H1 (cell line): ENCODE measurements around the gene TRIM6. TPM values are rescaled to one million over a fixed set of nuclear protein-coding genes. Genes with fewer than 3 reads are reported as not detected.

Experiments used
- polyA plus RNA-seq, 7 experiments: library from polyadenylated mRNA; depleted of rRNA in 3 of 7; stranded (reverse) in 5 of 7; unstranded in 2 of 7; fragments of >200 nt in 5 of 7; fragments of 200-250 nt in 2 of 7; gene quantifications; 1 replicate in 5 of 7; 2 replicates in 1 of 7; 4 replicates in 1 of 7; pipeline versions ENCODE4 v1.2.1 to v1.2.3, GENCODE V29; 2011 to 2013; ENCODE audit warnings: missing spikeins in 2 of 7, mixed read lengths in 2 of 7
- total RNA-seq: library from RNA; stranded (reverse); fragmentation: NEBNext Ultra II Directional; extraction: Animal tissue kit (Norgen Biotek cat#: 25700); gene quantifications from 2 replicates; pipeline ENCODE4 v1.2.1, GENCODE V29; 2021

The TRIM6 gene
- total and polyA plus RNA-seq, 2 of the 8 experiments (the other 6 are each of a cell fraction or from before 2014, with no cell fraction given): 21.6 to 23.3 TPM

Other genes with a start within 250 kb of the TRIM6 start
- not detected in 2 replicates for gene OR51B6, start 245.1 kb upstream of the TRIM6 start, total RNA-seq
- not detected in 2 replicates for gene OR51B6, start 245.1 kb upstream of the TRIM6 start, polyA plus RNA-seq (2011; rRNA removed)
- gene OR51M1, start 212.8 kb upstream of the TRIM6 start, total RNA-seq: not detected in 2 replicates
- gene OR51M1, start 212.8 kb upstream of the TRIM6 start, polyA plus RNA-seq (2011; rRNA removed): 0.08 TPM in 1 of 2 replicates, not detected in the other
- not detected in 2 replicates for gene OR51Q1, start 174.5 kb upstream of the TRIM6 start, total RNA-seq
- 0.08 and 0.13 TPM in 2 replicates for gene OR51Q1, start 174.5 kb upstream of the TRIM6 start, polyA plus RNA-seq (2011; rRNA removed)
- not detected in 2 replicates for gene OR51I1, start 155.1 kb upstream of the TRIM6 start, total RNA-seq
- gene OR51I1, start 155.1 kb upstream of the TRIM6 start, polyA plus RNA-seq (2011; rRNA removed): not detected in 2 replicates
- not detected in 2 replicates for gene OR51I2, start 147.3 kb upstream of the TRIM6 start, total RNA-seq
- gene OR51I2, start 147.3 kb upstream of the TRIM6 start, polyA plus RNA-seq (2011; rRNA removed): not detected in 2 replicates
- gene OR52D1, start 108.0 kb upstream of the TRIM6 start, total RNA-seq: not detected in 2 replicates
- not detected in 2 replicates for gene OR52D1, start 108.0 kb upstream of the TRIM6 start, polyA plus RNA-seq (2011; rRNA removed)
- gene UBQLN3, start 86.7 kb upstream of the TRIM6 start, total RNA-seq: not detected in 2 replicates
- not detected in 2 replicates for gene UBQLN3, start 86.7 kb upstream of the TRIM6 start, polyA plus RNA-seq (2011; rRNA removed)
- gene UBQLNL, start 79.9 kb upstream of the TRIM6 start, total RNA-seq: not detected in 2 replicates
- gene UBQLNL, start 79.9 kb upstream of the TRIM6 start, polyA plus RNA-seq (2011; rRNA removed): 0.22 and 0.35 TPM in 2 replicates
- not detected in 2 replicates for gene OR52H1, start 48.1 kb upstream of the TRIM6 start, total RNA-seq
- 0.09 TPM in 2 replicates for gene OR52H1, start 48.1 kb upstream of the TRIM6 start, polyA plus RNA-seq (2011; rRNA removed)
- not detected in 2 replicates for gene OR52B6, start 15.8 kb upstream of the TRIM6 start, total RNA-seq
- gene OR52B6, start 15.8 kb upstream of the TRIM6 start, polyA plus RNA-seq (2011; rRNA removed): not detected in 2 replicates
- gene TRIM34, start 28.4 kb downstream of the TRIM6 start, total RNA-seq: 0.63 and 0.76 TPM in 2 replicates
- gene TRIM34, start 28.4 kb downstream of the TRIM6 start, polyA plus RNA-seq (2011; rRNA removed): 2.6 and 5.8 TPM in 2 replicates
- gene TRIM5, start 88.4 kb downstream of the TRIM6 start, total RNA-seq: 33.3 and 35.5 TPM in 2 replicates
- 14.5 and 23.5 TPM in 2 replicates for gene TRIM5, start 88.4 kb downstream of the TRIM6 start, polyA plus RNA-seq (2011; rRNA removed)
- 56.0 and 57.4 TPM in 2 replicates for gene TRIM22, start 93.2 kb downstream of the TRIM6 start, total RNA-seq
- gene TRIM22, start 93.2 kb downstream of the TRIM6 start, polyA plus RNA-seq (2011; rRNA removed): 42.9 and 82.7 TPM in 2 replicates
- gene OR56B1, start 139.8 kb downstream of the TRIM6 start, total RNA-seq: not detected in 2 replicates
- 0.08 and 0.20 TPM in 2 replicates for gene OR56B1, start 139.8 kb downstream of the TRIM6 start, polyA plus RNA-seq (2011; rRNA removed)
- gene OR52N4, start 157.6 kb downstream of the TRIM6 start, total RNA-seq: not detected in 2 replicates
- gene OR52N4, start 157.6 kb downstream of the TRIM6 start, polyA plus RNA-seq (2011; rRNA removed): 3.5 and 3.7 TPM in 2 replicates
- not detected in 2 replicates for gene OR52N5, start 186.7 kb downstream of the TRIM6 start, total RNA-seq
- gene OR52N5, start 186.7 kb downstream of the TRIM6 start, polyA plus RNA-seq (2011; rRNA removed): 0.06 and 0.12 TPM in 2 replicates
- not detected in 2 replicates for gene OR52N1, start 194.6 kb downstream of the TRIM6 start, total RNA-seq
- 0.09 TPM in 1 of 2 replicates, not detected in the other for gene OR52N1, start 194.6 kb downstream of the TRIM6 start, polyA plus RNA-seq (2011; rRNA removed)
- 0.33 and 0.39 TPM in 2 replicates for gene OR52N2, start 212.3 kb downstream of the TRIM6 start, total RNA-seq
- 3.8 and 4.8 TPM in 2 replicates for gene OR52N2, start 212.3 kb downstream of the TRIM6 start, polyA plus RNA-seq (2011; rRNA removed)
- gene OR52E6, start 245.3 kb downstream of the TRIM6 start, total RNA-seq: not detected in 2 replicates
- 0.14 TPM in 1 of 2 replicates, not detected in the other for gene OR52E6, start 245.3 kb downstream of the TRIM6 start, polyA plus RNA-seq (2011; rRNA removed)